GM12875 (cell line): ENCODE measurements around the gene SMAP2.
"Not testable (repeated sequence)": the region's sequence is repeated elsewhere in the genome, so short reads cannot be mapped to it uniquely, and the experiment has no call there.

ENCODE experiments used
- H3K4me3 ChIP-seq: one replicate; pipeline ENCODE4 v1.5.1; 2011; ENCODE audit warnings: low read depth, low read length, control low read depth
- TF ChIP-seq, protein P1 (sequence below): IDR thresholded peaks from 2 replicates; pipeline ENCODE4 v1.5.1; 2011; ENCODE audit warnings: low read depth, mild to moderate bottlenecking, control low read depth, inconsistent platforms, low read length, moderate library complexity, borderline replicate concordance; ENCODE audit not compliant: insufficient read depth

The SMAP2 gene

DNA sequence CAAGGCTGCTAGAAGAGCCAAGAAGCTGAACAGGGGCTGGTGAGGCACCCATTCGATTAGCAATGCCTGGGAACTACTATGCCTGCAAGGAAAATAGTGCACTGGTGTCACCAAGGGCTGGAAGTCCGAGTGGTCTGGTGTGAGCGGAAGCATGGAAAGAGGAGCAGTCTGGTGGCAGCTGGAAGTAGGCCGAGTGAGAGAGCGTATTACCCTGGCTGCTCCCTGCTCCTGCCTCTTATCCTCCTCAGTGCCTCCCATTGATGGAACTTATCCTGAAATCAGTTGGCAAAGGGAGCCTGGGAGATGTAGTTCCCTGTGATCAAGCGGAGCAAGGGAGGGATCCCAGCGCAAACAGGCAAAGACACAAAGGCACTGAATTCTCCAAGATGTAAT is 9.6 kb downstream of the SMAP2 start:
- TF ChIP-seq, protein P1, sequence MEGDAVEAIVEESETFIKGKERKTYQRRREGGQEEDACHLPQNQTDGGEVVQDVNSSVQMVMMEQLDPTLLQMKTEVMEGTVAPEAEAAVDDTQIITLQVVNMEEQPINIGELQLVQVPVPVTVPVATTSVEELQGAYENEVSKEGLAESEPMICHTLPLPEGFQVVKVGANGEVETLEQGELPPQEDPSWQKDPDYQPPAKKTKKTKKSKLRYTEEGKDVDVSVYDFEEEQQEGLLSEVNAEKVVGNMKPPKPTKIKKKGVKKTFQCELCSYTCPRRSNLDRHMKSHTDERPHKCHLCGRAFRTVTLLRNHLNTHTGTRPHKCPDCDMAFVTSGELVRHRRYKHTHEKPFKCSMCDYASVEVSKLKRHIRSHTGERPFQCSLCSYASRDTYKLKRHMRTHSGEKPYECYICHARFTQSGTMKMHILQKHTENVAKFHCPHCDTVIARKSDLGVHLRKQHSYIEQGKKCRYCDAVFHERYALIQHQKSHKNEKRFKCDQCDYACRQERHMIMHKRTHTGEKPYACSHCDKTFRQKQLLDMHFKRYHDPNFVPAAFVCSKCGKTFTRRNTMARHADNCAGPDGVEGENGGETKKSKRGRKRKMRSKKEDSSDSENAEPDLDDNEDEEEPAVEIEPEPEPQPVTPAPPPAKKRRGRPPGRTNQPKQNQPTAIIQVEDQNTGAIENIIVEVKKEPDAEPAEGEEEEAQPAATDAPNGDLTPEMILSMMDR, result no peak
- no peak overlapping the region for H3K4me3 ChIP-seq

DNA sequence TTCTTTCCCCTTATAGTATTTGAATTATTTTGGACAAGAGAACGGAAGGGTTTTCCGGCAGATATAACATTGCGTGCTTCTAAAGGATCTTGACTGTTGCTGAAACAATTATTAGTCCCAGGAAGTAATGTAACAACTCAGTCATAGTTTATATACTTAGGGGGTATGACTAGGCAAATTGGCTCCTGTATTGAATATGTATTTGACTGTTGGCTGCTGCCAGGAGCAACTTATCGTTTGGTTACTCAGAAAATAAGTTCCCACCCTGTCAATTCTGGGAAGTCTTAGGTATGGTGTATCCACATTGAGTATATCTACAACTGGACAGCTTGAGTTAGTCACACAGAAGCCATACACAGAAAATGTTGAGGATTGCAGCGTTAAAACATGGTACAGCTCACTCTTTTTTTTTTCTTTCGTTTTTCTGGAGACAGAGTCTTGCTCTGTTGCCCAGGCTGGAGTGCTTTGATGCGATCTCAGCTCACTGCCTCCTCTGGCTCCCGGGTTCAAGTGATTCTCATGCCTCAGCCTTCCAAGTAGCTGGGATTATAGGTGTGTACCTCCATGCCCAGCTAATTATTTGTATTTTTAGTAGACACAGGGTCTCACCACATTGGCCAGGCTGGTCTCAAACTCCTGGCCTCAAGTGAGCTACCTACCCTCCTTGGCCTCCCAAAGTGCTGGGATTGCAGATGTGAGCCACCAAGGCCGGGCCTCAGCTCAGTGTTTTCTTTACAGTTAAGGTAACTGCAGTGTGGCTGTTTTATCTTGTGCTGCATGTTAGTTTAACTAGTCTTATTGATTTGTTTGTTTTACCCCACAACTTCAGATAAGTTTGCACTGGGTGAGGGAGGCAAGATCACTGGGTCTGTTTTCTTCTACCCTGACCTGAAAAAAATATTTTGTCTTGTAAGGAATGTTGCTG is 10.2 kb downstream of the SMAP2 start:
- TF ChIP-seq, protein P1, result no peak

DNA sequence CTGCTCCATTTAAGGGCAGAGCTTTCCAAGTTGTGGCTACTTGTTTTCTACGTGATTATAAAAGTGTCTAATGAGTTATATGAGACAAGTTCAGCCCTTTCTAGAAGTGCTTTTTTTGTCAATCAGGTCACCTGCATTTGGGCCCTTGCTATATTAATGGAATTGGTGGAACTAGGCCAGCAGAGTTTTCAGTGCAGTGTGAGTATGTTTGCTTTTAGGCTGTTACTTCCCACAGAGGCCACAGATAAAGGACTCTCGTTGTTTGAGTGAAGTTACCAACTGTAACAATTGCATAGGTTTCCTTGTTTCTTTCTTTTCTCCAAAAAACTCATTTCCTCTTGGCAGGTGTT is 10.9 kb downstream of the SMAP2 start:
- H3K4me3 ChIP-seq, result peak overlapping the region; percentile 1
- TF ChIP-seq, protein P1, result no peak

More for the DNA sequence above, 10.2 kb downstream of the SMAP2 start:
- H3K4me3 ChIP-seq, result peak overlapping the region; percentile 17

DNA sequence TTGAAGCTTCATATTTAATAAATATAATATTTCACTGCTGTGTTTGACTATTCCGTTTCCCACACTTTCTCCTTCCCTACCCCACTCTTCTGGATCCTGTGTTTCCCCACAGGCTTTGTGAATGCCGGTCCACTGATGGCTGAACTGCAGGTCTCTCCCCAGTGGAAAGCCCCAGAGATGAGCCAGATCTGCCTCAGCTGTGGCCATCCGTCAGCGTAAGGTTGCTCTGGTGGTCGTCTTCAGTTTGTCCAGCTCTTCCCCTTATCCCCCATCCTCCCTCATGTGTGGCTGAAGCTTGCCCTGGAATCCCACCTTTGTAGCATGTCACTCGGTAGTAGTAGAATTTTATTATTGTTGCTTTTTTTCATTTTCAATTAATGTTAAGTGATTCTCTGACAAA is 11.4 kb downstream of the SMAP2 start:
- no peak overlapping the region for H3K4me3 ChIP-seq
- TF ChIP-seq, protein P1, result no peak

DNA sequence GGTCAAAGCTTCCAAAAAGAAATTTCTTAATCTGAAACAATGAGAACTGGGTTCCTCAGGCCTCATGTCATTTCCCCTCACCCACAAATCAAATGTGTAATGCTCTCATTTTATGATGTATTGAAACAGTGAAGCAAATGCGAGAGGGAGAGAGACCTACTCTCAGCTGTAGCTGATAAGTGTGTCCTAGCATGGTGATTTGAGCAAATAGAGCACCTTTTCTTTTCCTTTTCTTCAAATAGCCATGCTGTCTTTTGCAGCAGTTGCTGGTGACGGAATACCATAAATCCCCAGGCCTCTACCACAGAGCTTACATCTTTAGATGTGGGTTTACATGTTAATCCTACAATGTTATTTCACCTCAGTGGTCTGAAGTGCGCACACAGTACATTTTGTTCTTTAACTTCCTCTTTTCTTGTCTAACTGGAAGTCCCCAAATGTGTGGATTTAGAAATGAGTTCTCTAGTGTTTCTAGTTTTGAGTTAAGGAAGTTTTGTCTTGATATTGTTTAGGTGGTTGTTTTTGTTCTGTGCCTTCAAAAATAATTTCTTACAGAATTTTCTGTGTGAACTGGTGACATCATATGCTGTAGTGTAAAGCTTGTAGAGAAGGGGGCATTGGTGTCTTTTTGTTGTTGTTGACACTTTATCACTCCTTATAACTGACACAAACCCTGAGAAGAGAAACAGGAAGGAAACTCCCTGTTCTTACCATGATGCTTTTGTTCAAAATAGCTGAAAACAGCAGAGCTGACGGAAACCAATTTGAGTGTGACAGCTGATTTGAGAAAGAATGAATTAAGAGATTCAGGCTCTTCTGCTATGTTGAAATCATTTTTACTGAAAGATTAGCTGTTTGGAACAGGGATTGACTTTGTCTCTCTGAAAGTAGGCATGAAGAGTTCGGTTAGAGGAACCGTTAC is 12.2 kb downstream of the SMAP2 start:
- TF ChIP-seq, protein P1, result no peak
- peak overlapping the region; percentile 31 for H3K4me3 ChIP-seq

DNA sequence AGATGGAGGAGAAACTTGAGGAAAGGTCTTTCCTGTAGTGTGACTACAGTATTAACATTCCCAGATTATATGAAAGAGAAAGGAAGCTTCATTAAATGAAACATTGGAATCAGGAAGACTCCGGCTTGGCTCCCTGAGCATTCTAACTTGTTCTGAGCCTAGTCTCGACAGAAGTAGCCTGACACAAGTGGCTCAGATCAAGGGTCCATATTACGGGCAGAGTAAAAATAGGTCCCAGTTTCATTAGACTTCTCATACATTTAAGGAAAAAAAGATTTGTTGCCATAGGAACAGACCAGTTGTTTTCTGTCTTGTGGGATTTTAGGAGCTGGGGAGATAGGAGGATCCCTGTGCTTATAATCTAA is 12.8 kb downstream of the SMAP2 start:
- H3K4me3 ChIP-seq, result peak overlapping the region; percentile 31
- TF ChIP-seq, protein P1, result no peak

DNA sequence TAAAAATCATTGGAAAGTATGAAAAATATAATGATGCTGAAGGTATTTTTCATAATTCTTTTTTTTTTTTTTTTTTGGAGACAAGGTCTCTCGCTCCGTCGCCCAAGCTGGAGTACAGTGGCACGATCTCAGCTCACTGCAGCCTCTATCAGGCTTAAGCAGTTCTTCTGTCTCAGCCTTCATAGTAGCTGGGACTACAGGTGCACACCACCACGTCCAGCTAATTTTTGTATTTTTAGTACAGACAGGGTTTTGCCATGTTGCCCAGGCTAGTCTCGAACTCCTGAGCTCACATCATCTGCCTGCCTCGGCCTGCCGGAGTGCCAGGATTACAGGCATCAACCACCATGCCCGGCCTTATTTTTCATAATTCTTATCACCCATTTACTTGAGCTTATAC is 13.3 kb downstream of the SMAP2 start:
- no peak overlapping the region for H3K4me3 ChIP-seq
- TF ChIP-seq, protein P1, result no peak

DNA sequence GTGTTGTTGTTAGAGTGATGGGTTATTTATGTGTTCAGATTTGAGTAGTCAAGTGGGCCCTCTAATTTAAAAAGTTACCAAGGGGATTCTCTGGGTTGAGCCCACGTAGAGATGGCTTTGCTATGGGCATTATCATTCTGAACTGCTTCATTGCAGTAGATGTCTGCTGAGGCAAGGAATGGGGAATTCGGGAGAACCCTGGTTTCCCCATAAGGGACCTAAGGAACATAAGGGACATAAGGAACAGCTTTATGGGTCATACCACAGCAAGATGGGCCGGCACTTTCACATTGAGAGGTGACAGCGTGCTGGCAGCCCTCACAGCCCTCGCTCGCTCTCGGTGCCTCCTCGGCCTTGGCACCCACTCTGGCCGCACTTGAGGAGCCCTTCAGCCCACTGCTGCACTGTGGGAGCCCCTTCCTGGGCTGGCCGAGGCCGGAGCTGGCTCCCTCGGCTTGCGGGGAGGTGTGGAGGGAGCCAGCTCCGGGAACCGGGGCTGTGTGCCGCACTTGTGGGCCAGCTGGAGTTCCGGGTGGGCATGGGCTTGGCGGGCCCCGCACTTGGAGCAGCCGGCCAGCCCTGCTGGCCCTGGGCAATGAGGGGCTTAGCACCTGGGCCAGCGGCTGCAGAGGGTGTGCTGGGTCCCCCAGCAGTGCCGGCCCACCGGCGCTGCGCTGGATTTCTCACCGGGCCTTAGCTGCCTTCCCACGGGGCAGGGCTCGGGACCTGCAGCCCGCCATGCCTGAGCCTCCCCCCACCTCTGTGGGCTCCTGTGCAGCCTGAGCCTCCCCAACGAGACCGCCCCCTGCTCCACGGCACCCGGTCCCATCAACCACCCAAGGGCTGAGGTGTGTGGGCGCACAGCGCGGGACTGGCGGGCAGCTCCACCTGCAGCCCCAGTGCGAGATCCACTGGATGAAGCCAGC is 14.1 kb downstream of the SMAP2 start:
- not testable (repeated sequence) for H3K4me3 ChIP-seq

DNA sequence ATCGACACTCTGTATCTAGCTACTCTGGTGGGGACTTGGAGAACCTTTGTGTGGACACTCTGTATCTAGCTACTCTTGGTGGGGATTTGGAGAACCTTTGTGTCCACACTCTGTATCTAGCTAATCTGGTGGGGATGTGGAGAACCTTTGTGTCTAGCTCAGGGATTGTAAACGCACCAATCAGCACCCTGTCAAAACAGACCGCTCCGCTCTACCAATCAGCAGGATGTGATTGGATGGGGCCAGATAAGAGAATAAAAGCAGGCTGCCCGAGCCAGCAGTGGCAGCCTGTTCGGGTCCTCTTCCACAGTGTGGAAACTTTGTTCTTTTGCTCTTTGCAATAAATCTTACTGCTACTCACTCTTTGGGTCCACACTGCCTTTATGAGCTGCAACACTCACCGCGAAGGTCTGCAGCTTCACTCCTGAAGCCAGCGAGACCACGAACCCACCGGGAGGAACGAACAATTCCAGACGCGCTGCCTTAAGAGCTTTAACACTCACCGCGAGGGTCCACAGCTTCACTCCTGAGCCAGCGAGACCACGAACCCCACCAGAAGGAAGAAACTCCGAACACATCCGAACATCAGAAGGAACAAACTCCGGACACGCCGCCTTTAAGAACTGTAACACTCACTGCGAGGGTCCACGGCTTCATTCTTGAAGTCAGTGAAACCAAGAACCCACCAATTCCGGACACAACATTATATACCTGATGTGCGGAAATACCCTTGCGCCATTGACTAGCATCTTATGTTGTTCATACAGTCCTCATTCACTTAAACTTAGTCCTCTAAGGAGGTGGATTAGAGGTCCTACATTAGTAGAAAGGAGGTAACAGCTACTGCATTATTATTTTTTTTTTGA is 15.2 kb downstream of the SMAP2 start:
- not testable (repeated sequence) for H3K4me3 ChIP-seq
